CD4-positive, alpha-beta T cell treated with Interleukin-1 beta for 1 hour (primary cell): Measurements from ENCODE around the gene CD300A.

Experiments used
- DNase-seq, 2 donors: peaks; one replicate each; pipeline ENCODE4 v3.0.0-alpha.2; 2020 to 2022

The CD300A gene

GRCh38 chr17:74457146-74457819 is 9.2 kb upstream of the CD300A start:
- peak; percentile 73 to 78 for DNase-seq

- DNase-seq, result no peak
Observed at GRCh38 chr17:74457820-74458166, 8.6 kb upstream of the CD300A start.

- no peak for DNase-seq
Observed at GRCh38 chr17:74458835-74459234, 7.6 kb upstream of the CD300A start.

- no peak for DNase-seq
Observed at GRCh38 chr17:74459622-74460021, 6.8 kb upstream of the CD300A start.

- DNase-seq, result no peak
Observed at GRCh38 chr17:74460241-74460640, 6.2 kb upstream of the CD300A start.

GRCh38 chr17:74460996-74461395 is 5.4 kb upstream of the CD300A start:
- no peak for DNase-seq

- DNase-seq, result no peak
Observed at GRCh38 chr17:74461611-74462010, 4.8 kb upstream of the CD300A start.

- DNase-seq, result no peak
Observed at GRCh38 chr17:74464730-74465377, 1.6 kb upstream of the CD300A start.

GRCh38 chr17:74465378-74466110 is 890 bp upstream of the CD300A start:
- DNase-seq, result no peak

GRCh38 chr17:74466828-74467184 is 372 bp downstream of the CD300A start:
- DNase-seq, result no peak

GRCh38 chr17:74467221-74467951 is 952 bp downstream of the CD300A start:
- DNase-seq, result peak in 1 of 2 donors; percentile 53

- DNase-seq, result no peak
Observed at GRCh38 chr17:74471341-74471740, 4.9 kb downstream of the CD300A start.

- DNase-seq, result no peak
Observed at GRCh38 chr17:74472890-74473289, 6.5 kb downstream of the CD300A start.

- DNase-seq, result no peak
Observed at GRCh38 chr17:74473294-74473693, 6.9 kb downstream of the CD300A start.

GRCh38 chr17:74474043-74474792 is 7.8 kb downstream of the CD300A start:
- peak in 1 of 2 donors; percentile 35 for DNase-seq

- DNase-seq, result no peak
Observed at GRCh38 chr17:74475189-74475588, 8.8 kb downstream of the CD300A start.

- DNase-seq, result no peak
Observed at GRCh38 chr17:74477411-74477810, 11.0 kb downstream of the CD300A start.

GRCh38 chr17:74478420-74479100 is 12.1 kb downstream of the CD300A start:
- peak in 1 of 2 donors; percentile 60 for DNase-seq

- DNase-seq, result no peak
Observed at GRCh38 chr17:74480290-74480689, 13.9 kb downstream of the CD300A start.

- no peak for DNase-seq
Observed at GRCh38 chr17:74481621-74482020, 15.2 kb downstream of the CD300A start.

- DNase-seq, result no peak
Observed at GRCh38 chr17:74484066-74484465, 17.6 kb downstream of the CD300A start.
